ENCODE results near the gene DNAH9.

DNAH9 gene

GRCh38 chr17:11996722-11997146 is 398.5 kb downstream of the DNAH9 start:
- no peak for TF ChIP-seq CTCF (IDR thresholded peaks at IDR 0.05; ENCODE audit: insufficient read depth, missing control alignments)
- DNase-seq (ENCODE audit: insufficient read length, low spot score) (no peak), FAIRE-seq (no peak)

GRCh38 chr17:11997147-11997971 is 399.1 kb downstream of the DNAH9 start, which contains the start of gene ZNF18:
ZNF18 (minus strand) TSS chr17:11997475; CDS start chr17:11992829, 4,646 bp downstream.
- TF ChIP-seq CTCF (IDR thresholded peaks at IDR 0.05; ENCODE audit: insufficient read depth, missing control alignments): no peak
- no peak for FAIRE-seq
- DNase-seq (ENCODE audit: insufficient read length, low spot score): peak; percentile 76

GRCh38 chr17:11997972-11998233 is 399.6 kb downstream of the DNAH9 start:
- FAIRE-seq: no peak
- no peak for TF ChIP-seq CTCF (IDR thresholded peaks at IDR 0.05; ENCODE audit: insufficient read depth, missing control alignments)
- no peak for DNase-seq (ENCODE audit: insufficient read length, low spot score)

GRCh38 chr17:11999696-12000095 is 401.4 kb downstream of the DNAH9 start:
- FAIRE-seq (no peak), DNase-seq (ENCODE audit: insufficient read length, low spot score) (no peak)
- no peak for TF ChIP-seq CTCF (IDR thresholded peaks at IDR 0.05; ENCODE audit: insufficient read depth, missing control alignments)

- no peak for TF ChIP-seq CTCF (IDR thresholded peaks at IDR 0.05; ENCODE audit: insufficient read depth, missing control alignments)
- no peak for FAIRE-seq
- no peak for DNase-seq (ENCODE audit: insufficient read length, low spot score)
Observed at GRCh38 chr17:12007466-12007865, 409.2 kb downstream of the DNAH9 start.
